CD4-positive, alpha-beta T cell treated with Interleukin-15 for 1 hour (primary cell): Measurements from ENCODE around the gene HARBI1.

Experiments
- DNase-seq: peaks from one replicate; pipeline ENCODE4 v3.0.0-alpha.2; 2020

Gene HARBI1

DNA sequence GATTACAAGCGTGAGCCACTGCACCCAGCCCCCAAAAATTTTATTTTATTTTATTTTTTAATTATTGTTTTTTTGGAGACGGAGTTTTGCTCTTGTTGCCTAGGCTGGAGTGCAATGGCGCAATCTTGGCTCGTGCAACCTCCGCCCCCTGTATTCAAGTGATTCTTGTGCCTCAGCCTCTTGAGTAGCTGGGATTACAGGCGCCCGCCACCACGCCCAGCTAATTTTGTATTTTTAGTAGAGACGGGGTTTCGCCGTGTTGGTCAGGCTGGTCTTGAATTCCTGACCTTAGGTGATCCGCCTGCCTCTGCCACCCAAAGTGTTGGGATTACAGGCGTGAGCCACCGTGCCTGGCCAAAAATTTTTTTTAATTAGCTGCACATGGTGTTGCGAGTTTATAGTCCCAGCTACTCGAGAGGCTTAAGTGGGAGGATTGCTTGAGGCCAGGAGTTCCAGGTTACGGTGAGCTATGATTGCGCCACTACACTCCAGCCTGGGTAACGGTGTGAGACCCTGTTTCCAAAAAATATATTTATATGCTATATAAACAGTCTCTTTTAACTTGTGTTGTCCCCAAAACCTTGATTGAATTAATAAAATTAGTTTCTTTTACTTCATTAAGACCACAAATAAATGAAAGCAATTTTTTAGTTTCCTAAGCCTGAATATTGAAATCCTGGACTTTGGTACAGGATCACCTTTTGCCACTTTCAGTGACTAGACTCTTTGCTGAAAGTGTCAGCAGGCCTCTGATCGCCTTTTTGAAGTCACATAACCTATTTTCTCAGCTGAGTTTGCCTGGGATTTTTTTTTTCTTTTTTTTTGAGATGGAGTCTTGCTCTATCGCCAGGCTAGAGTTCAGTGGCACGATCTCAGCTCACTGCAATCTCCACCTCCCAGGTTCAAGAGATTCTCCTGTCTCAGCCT lies 16.5 kb upstream of the HARBI1 start:
- no peak for DNase-seq

- DNase-seq: no peak
These were observed 15.5 kb upstream of the HARBI1 start for GRCh38 chr11:46632502-46632901.

DNA sequence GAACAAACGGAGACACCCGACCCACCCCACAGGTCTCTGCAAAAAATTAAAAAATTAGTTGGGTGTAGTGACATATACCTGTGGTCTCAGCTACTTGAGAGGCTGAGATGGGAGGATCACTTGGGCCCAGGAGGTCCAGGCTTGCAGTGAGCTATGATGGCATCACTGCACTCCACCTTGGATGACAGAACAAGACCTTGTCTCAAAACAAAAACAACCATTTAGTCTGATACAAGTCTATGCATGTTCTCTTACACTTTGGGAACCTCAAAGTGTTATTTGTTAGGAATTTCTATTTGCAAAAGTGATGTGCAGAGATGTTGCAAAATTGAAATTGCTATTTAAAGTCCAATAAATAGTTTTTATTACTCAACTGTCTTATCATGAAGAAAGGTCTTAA lies 14.6 kb upstream of the HARBI1 start:
- no peak for DNase-seq

DNA sequence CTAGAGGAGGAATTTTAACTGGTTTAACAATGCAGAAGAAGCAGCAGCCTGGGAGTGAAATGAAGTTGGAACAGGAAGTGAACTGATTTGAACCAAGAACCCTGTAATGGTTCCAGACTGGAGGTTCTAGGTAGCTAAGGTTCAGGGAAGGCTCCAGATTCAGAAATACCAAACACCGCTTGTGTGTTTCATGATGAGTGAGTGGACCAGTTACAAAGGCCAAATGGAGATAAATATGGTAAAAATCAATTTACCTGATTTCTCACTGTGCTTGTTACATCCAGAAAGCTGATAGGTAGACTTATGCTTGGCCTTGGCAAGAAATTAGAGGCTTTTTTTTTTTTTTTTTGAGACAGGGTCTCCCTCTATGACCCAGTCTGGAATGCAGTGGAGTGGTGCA lies 13.2 kb upstream of the HARBI1 start:
- no peak for DNase-seq

DNA sequence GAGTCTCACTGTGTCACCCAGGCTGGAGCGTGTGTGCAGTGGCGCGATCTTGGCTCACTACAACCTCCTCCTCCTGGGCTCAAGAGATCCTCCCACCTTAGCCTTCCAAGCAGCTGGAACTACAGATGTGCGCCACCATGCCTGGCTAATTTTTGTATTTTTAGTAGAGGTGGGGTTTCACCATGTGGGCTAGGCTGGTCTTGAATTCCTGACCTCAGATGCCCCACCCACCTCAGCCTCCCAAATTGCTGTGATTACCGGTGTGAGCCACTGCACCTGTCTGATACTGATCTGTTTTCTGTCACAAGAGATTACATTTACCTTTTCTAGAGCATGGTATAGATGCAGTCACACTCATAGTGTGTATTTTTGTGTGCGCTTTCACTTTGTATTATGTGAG lies 11.9 kb upstream of the HARBI1 start:
- DNase-seq: no peak

DNA sequence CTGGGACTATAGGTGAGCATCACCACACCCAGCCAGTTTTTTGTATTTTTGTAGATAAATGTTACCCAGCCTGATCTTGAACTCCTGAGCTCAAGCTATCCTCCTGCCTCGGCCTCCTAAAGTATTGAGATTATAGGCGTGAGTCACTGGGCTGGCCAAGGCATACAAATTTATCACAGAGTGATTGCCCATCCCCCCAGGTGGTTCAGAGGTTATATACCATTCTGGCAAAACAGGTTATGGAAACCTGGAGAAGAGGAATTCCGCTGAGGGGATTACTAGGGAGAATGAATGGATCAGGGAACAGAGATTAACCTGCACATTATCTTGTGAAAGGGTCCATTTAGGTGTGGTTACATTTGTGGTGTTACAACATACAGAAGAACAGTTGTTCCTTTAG lies 8.4 kb upstream of the HARBI1 start:
- no peak for DNase-seq

- DNase-seq: no peak
These were observed 1.8 kb upstream of the HARBI1 start for GRCh38 chr11:46618837-46619236.

GRCh38 chr11:46617972-46618314 lies 916 bp upstream of the HARBI1 start:
- DNase-seq: no peak

DNA sequence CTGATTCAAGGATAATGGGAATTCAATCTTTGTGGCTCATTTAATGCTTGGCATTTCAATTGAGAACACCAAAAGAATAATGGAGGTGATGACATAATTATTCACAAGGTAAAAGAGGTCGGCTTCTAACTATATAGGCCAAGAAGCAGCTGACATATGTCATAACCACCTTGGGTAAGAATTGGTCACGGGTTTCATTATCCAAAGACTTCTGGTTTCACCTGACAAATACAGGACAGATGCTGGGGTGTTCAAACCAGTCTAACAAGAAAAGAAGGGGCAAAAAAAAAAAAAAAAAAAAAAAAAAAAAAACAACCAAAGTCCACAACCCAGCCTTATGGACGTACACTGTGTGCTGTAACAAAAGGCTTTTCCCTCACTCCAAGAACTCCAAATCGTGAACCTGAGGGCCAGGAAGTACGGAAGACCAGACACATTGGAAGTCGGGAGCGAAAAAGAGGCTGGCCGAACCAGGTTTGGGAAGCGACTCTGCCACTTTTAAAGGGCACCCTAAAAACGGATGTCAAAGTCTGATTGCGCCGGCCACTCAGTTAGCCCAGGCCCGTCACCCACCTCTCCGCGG lies 385 bp downstream of the HARBI1 start:
- no peak for DNase-seq

DNA sequence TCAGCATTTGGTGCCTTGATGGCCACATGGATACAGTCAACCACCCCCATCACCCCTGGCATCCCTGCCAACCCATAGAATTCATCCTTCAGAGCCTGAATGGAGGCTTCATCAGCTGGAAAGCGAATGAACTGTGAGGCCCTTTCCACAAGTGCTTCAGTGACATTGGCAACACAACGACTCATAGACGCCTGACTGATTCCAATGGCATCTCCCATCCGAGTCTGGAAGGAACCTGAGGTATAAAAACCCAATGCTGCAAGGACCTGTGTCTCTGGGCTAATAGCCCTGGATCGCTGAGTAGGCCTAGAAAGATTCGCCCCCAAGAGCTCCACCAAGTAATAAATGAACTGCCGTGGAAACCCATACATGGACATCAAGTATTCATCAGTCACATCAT lies 1.3 kb downstream of the HARBI1 start:
- DNase-seq: no peak

- DNase-seq: no peak
These were observed 4.7 kb downstream of the HARBI1 start for GRCh38 chr11:46612326-46612725.

- DNase-seq: no peak
These were observed 5.3 kb downstream of the HARBI1 start for GRCh38 chr11:46611526-46612304.

GRCh38 chr11:46609386-46609785 lies 7.6 kb downstream of the HARBI1 start:
- DNase-seq: no peak

DNA sequence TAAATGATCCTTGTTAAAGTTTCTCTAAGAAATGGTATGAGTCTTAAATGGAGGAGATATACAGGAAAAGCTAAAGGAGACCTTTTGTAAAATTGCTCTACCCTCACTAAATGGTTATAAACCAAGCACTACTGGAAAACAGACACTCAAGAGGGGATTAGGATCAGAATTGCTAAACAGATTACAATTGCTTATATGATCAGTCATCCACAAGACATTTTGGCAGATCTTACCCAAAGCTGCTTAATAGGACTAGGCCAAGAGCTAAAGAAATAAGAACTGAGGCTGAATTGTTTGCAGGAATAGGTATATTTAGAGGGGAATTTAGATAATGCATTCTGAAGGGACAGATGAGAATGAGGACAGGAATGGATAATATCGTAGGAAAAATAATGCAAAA lies 9.5 kb downstream of the HARBI1 start:
- DNase-seq: no peak

DNA sequence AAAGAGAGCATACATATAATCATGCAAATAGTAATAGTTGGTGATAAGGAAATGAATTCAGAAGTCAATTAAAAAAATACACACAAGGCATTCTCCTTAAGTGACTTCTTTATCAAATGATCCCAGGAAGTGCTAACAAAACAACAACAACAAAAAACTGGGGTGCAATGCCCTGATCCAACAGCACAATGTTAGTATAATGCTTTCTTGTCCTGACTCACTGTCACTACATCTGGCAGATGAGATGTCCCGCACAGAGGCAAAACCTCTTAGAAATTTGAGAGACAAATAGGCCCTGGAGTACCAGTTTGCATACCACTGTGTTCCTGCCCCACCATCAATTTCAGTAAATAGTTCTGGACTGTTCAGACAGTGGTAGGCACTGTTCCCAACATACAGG lies 12.2 kb downstream of the HARBI1 start:
- DNase-seq: no peak

GRCh38 chr11:46603704-46604308 lies 13.2 kb downstream of the HARBI1 start:
- no peak for DNase-seq

- DNase-seq: no peak
These were observed 15.9 kb downstream of the HARBI1 start for GRCh38 chr11:46601129-46601528.

- no peak for DNase-seq
These were observed 16.6 kb downstream of the HARBI1 start for GRCh38 chr11:46600194-46600960.

- DNase-seq: no peak
These were observed 17.5 kb downstream of the HARBI1 start for GRCh38 chr11:46599340-46600193.

GRCh38 chr11:46597609-46598219 lies 19.3 kb downstream of the HARBI1 start:
- no peak for DNase-seq

GRCh38 chr11:46597155-46597554 lies 19.9 kb downstream of the HARBI1 start:
- DNase-seq: no peak
